B cell (primary cell): ENCODE data around the gene ZFYVE27. TPM values are rescaled to one million over a fixed set of nuclear protein-coding genes. Genes with fewer than 3 reads are reported as not detected.

Source experiments
- ATAC-seq: fragments of 200-7000 bp; cut with Tn5 transposase; one replicate; pipeline ENCODE4 v1.10.0; 2021; ENCODE audit warnings: low read depth, mild to moderate bottlenecking, moderate number of reproducible peaks, moderate library complexity
- CTCF ChIA-PET: fragments of 350-600 bp; sonication (Branson Sonifier 250); formaldehyde crosslinking; loops from one replicate; lab custom pipeline; 2021; ENCODE audit warnings: antibody characterized with exemption, inconsistent platforms; lab: Charles Lee
- POLR2A ChIA-PET: fragments of 350-600 bp; sonication (Branson Sonifier 250); formaldehyde crosslinking; loops from one replicate; lab custom pipeline; 2021; ENCODE audit warnings: antibody characterized with exemption; lab: Charles Lee
- DNase-seq: peaks from one replicate; pipeline ENCODE4 v3.0.0; 2013
- H2AFZ ChIP-seq: 2 replicates; pipeline ENCODE4 v1.6.1; 2012; ENCODE audit warnings: mild to moderate bottlenecking, low read depth, low read length; ENCODE audit not compliant: insufficient read depth, poor library complexity, severe bottlenecking
- H3K27ac ChIP-seq, 2 donors: 1 replicate in 1 of 2; 2 replicates in 1 of 2; pipeline ENCODE4 v1.5.1; 2012 to 2013; ENCODE audit warnings: low read length in 2 of 2, mild to moderate bottlenecking in 2 of 2, moderate library complexity in 1 of 2
- H3K27me3 ChIP-seq, 4 experiments: fragments of 200-600 bp in 1 of 4; sonication (generic) in 1 of 4; replicated peaks in 1 of 4; 1 replicate in 2 of 4; 2 replicates in 2 of 4; pipeline versions ENCODE4 v1.6.1 to v1.7.0; 2013 to 2016; ENCODE audit warnings: low read length in 3 of 4, mild to moderate bottlenecking in 2 of 4, mixed read lengths in 1 of 4, moderate library complexity in 1 of 4; ENCODE audit not compliant: insufficient read depth in 4 of 4, control insufficient read depth in 3 of 4; ENCODE audit errors: control extremely low read depth in 1 of 4
- H3K36me3 ChIP-seq, 2 experiments: replicated peaks in 1 of 2; 1 replicate in 1 of 2; 2 replicates in 1 of 2; pipeline versions ENCODE4 v1.6.1 to v1.7.1; 2013; ENCODE audit warnings: low read length in 1 of 2; ENCODE audit not compliant: insufficient read depth in 2 of 2, control insufficient read depth in 1 of 2; ENCODE audit errors: control extremely low read depth in 1 of 2, extremely low read depth in 1 of 2
- H3K4me1 ChIP-seq, 2 donors: fragments of 200-600 bp in 1 of 2; sonication (generic) in 1 of 2; 1 replicate in 1 of 2; 2 replicates in 1 of 2; pipeline versions ENCODE4 v1.5.1 to v1.6.1; 2013 to 2017; ENCODE audit warnings: low read length in 2 of 2; ENCODE audit not compliant: control insufficient read depth in 2 of 2, insufficient read depth in 2 of 2
- H3K4me2 ChIP-seq: replicated peaks from 2 replicates; pipeline ENCODE3; 2012; ENCODE audit warnings: mild to moderate bottlenecking, low read depth, low read length; ENCODE audit not compliant: poor library complexity, severe bottlenecking
- H3K4me3 ChIP-seq, 5 experiments: fragments of 200-600 bp in 1 of 5; sonication (generic) in 1 of 5; 1 replicate in 3 of 5; 2 replicates in 2 of 5; pipeline versions ENCODE4 v1.5.1 to v1.7.0; 2011 to 2016; ENCODE audit warnings: low read length in 4 of 5, mild to moderate bottlenecking in 4 of 5, low read depth in 2 of 5, control low read depth in 1 of 5, moderate library complexity in 1 of 5; ENCODE audit not compliant: insufficient read depth in 1 of 5; ENCODE audit errors: control extremely low read depth in 1 of 5, extremely low read depth in 1 of 5
- H3K79me2 ChIP-seq: fragments of 200-600 bp; sonication (generic); one replicate; pipeline ENCODE4 v1.6.0; 2016; ENCODE audit warnings: low read length; ENCODE audit not compliant: control insufficient read depth, insufficient read depth
- H3K9ac ChIP-seq: fragments of 200-600 bp; sonication (generic); 2 replicates; pipeline ENCODE4 v1.6.1; 2017; ENCODE audit warnings: mild to moderate bottlenecking, low read length, moderate library complexity
- H3K9me3 ChIP-seq, 3 donors: one replicate each; pipeline versions ENCODE4 v1.6.1 to v1.7.1; 2013; ENCODE audit warnings: low read length in 2 of 3; ENCODE audit not compliant: control insufficient read depth in 2 of 3, insufficient read depth in 1 of 3; ENCODE audit errors: control extremely low read depth in 1 of 3
- H4K20me1 ChIP-seq: 2 replicates; pipeline ENCODE4 v1.6.0; 2012; ENCODE audit warnings: mild to moderate bottlenecking, low read length; ENCODE audit not compliant: insufficient read depth, control insufficient read depth, poor library complexity, severe bottlenecking
- H3K27ac Mint-ChIP-seq: one replicate; pipeline ENCODE4 v1.8.0; 2021; ENCODE audit warnings: mixed read lengths
- H3K27me3 Mint-ChIP-seq: one replicate; pipeline ENCODE4 v1.8.0; 2021; ENCODE audit warnings: mixed read lengths
- H3K4me1 Mint-ChIP-seq: one replicate; pipeline ENCODE4 v1.8.0; 2021; ENCODE audit warnings: mixed read lengths
- H3K4me3 Mint-ChIP-seq: one replicate; pipeline ENCODE4 v1.8.0; 2021; ENCODE audit warnings: mixed read lengths
- H3K9me3 Mint-ChIP-seq: one replicate; pipeline ENCODE4 v1.8.0; 2022; ENCODE audit warnings: mixed read lengths; ENCODE audit not compliant: insufficient read depth
- EZH2 ChIP-seq: IDR thresholded peaks from 2 replicates; pipeline ENCODE4 v1.6.1; 2012; ENCODE audit warnings: borderline replicate concordance, low read depth, mild to moderate bottlenecking, moderate library complexity, low read length; ENCODE audit not compliant: insufficient read depth, poor library complexity, severe bottlenecking
- WGBS: methylation state at CpG from one replicate; pipeline ENCODE4 v1.1.5; 2013; ENCODE audit warnings: missing lambda C conversion rate; ENCODE audit not compliant: insufficient coverage; 5-methylcytosine and 5-hydroxymethylcytosine counted together
- intact Hi-C: fragments of 100-400 bp; cut with micrococcal nuclease; formaldehyde crosslinking; loops from one replicate; pipeline ENCODE4 v1.10.0; 2022
- polyA plus RNA-seq: library from polyadenylated mRNA; depleted of rRNA; stranded (reverse); fragments of >200 nt; gene quantifications from 2 replicates; pipeline ENCODE4 v1.2.3, GENCODE V29; 2012
- total RNA-seq, 2 donors: library from RNA; stranded (reverse); fragments of 120-200 nt in 1 of 2; gene quantifications; 1 replicate in 1 of 2; 2 replicates in 1 of 2; pipeline versions ENCODE4 v1.2.3 to v1.2.4, GENCODE V29; 2013 to 2022
- TF ChIP-seq, protein P1 (sequence below): fragments of 200-600 bp; IDR thresholded peaks from one replicate; pipeline ENCODE4 v1.8.0; 2022; ENCODE audit warnings: antibody characterized with exemption, mild to moderate bottlenecking

Gene ZFYVE27
- total and polyA plus RNA-seq, 2 donors (not counting 1 experiment from before 2014, with no cell fraction given), result 50.4 to 79.7 TPM

DNA sequence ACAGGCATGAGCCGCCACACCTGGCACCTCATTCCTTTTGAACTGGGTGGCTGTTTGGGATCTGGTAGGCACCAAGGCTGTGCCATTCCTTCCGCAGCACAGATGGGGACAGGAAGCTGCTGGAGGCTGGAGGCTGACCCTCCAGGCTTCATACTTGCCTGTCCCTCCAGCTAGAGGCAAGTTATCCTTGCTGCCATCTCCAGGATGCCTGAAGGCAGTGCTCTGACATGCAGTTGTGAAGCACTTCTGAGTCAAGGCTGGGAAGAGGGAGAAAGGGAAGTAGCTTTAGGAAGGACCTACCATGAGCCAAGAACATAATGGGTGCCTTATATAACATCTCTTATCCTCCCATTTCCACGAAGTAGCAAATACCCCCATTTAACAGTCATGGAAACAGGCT is 13.9 kb upstream of the ZFYVE27 start:
- ATAC-seq, result no peak
- no peaks in the 10 kb centered on the region for H3K9me3 ChIP-seq
- peaks cover 8% of the 10 kb centered on the region for H3K27me3 Mint-ChIP-seq
- H3K9me3 Mint-ChIP-seq, result no peaks in the 10 kb centered on the region
- H3K27ac ChIP-seq, result no peak overlapping the region
- ChIA-PET CTCF (interaction anchor here (0.9 to 5.1 kb wide), 3 partner anchors 9 to 45 kb away, joined by 5 to 30 read pairs (median 5); partner anchors contain the start of genes AVPI1 and MARVELD1), POLR2A (interaction anchor here (0.6 kb wide), 1 partner anchor 44 kb away, joined by 6 read pairs; no protein-coding TSS in a partner anchor)
- no peaks in the 10 kb centered on the region for H3K79me2 ChIP-seq
- intact Hi-C loops, result no loop called here
- no peak for DNase-seq
- H3K9ac ChIP-seq, result no peak overlapping the region
- 96% methylated on average over 2 of the region's 3 CpGs for WGBS
- H3K4me3 ChIP-seq, result no peak overlapping the region
- no peak overlapping the region for H3K4me2 ChIP-seq
- no peaks in the 10 kb centered on the region for H3K4me1 ChIP-seq
- no peak overlapping the region for H3K4me3 Mint-ChIP-seq
- peaks cover 0 to 4% (median 0%) of the 10 kb centered on the region in 4 experiments for H3K27me3 ChIP-seq
- H3K27ac Mint-ChIP-seq, result no peak overlapping the region
- H2AFZ ChIP-seq, result no peak overlapping the region
- TF ChIP-seq, protein P1, sequence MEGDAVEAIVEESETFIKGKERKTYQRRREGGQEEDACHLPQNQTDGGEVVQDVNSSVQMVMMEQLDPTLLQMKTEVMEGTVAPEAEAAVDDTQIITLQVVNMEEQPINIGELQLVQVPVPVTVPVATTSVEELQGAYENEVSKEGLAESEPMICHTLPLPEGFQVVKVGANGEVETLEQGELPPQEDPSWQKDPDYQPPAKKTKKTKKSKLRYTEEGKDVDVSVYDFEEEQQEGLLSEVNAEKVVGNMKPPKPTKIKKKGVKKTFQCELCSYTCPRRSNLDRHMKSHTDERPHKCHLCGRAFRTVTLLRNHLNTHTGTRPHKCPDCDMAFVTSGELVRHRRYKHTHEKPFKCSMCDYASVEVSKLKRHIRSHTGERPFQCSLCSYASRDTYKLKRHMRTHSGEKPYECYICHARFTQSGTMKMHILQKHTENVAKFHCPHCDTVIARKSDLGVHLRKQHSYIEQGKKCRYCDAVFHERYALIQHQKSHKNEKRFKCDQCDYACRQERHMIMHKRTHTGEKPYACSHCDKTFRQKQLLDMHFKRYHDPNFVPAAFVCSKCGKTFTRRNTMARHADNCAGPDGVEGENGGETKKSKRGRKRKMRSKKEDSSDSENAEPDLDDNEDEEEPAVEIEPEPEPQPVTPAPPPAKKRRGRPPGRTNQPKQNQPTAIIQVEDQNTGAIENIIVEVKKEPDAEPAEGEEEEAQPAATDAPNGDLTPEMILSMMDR, result no peak
- TF ChIP-seq EZH2, result no peak
- no peaks in the 10 kb centered on the region for H4K20me1 ChIP-seq
- no peaks in the 10 kb centered on the region for H3K4me1 Mint-ChIP-seq
- no peaks in the 10 kb centered on the region for H3K36me3 ChIP-seq

DNA sequence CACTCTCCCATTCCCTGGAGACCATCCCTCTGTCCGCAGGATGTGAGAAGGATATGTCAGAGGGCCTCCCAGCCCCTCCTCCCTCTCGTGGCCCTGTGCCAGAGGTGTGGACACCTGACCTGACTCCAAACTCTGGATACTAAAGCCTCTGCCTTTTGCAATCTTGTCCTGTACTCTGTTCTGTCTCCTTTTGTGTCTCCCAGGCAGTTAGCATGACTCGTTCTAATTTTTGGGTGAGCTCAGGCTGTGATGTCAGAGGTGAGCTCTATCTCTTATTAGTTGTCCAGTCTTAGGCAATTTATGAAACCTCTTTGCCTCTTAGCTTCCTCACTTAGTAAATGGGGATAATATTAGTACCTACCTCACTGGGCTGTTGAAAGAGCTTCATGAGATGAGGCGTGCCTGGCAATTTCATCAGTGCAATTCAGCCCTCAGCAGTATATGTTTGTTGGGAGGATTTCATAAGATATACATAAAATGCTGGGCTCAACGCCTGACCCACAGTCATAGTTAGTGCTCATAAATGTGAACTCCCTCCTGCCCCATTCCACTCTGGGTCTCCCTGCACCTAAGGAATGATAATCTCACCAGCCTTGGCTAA is 12.5 kb upstream of the ZFYVE27 start:
- H3K4me1 Mint-ChIP-seq, result no peaks in the 10 kb centered on the region
- POLR2A ChIA-PET, result interaction anchor here (0.6 kb wide), 1 partner anchor 12 kb away, joined by 11 read pairs; no protein-coding TSS in a partner anchor

More for the DNA sequence above, 12.5 kb upstream of the ZFYVE27 start:
- intact Hi-C loops, result no loop called here
- no peak overlapping the region for H3K4me3 ChIP-seq
- Mint-ChIP-seq H3K9me3 (no peaks in the 10 kb centered on the region), H3K4me3 (no peak overlapping the region), H3K27ac (no peak overlapping the region), H3K27me3 (peaks cover 12% of the 10 kb centered on the region)
- TF ChIP-seq EZH2, result no peak
- TF ChIP-seq, protein P1, result no peak
- 94% methylated on average over 2 of the region's 5 CpGs for WGBS
- H3K27ac ChIP-seq, result no peak overlapping the region
- H3K79me2 ChIP-seq, result no peaks in the 10 kb centered on the region
- no peak for ATAC-seq
- peaks cover 0 to 4% (median 0%) of the 10 kb centered on the region in 4 experiments for H3K27me3 ChIP-seq
- DNase-seq, result no peak
- H2AFZ ChIP-seq, result no peak overlapping the region
- H3K9me3 ChIP-seq, result no peaks in the 10 kb centered on the region
- CTCF ChIA-PET, result interaction anchor here (0.7 to 5.1 kb wide), 11 partner anchors 10 to 1358 kb away, joined by 3 to 30 read pairs (median 4); partner anchors contain the start of genes AVPI1, MARVELD1 and ZFYVE27
- no peak overlapping the region for H3K9ac ChIP-seq
- H3K4me2 ChIP-seq, result no peak overlapping the region
- H3K4me1 ChIP-seq, result no peaks in the 10 kb centered on the region
- no peaks in the 10 kb centered on the region for H4K20me1 ChIP-seq
- H3K36me3 ChIP-seq, result no peaks in the 10 kb centered on the region
